Lung microvascular endothelial cell (primary cell): ENCODE results near the gene SPEF1. TPM values are rescaled to one million over a fixed set of nuclear protein-coding genes. Genes with fewer than 3 reads are reported as not detected.

ENCODE experiments used
- DNase-seq, 2 donors: peaks; one replicate each; pipeline versions ENCODE4 v3.0.0 to v3.0.0-alpha.2; 2010; ENCODE audit warnings: low read depth in 2 of 2
- total RNA-seq: library from RNA; depleted of rRNA; stranded (reverse); fragments of >200 nt; gene quantifications from 2 replicates; pipeline ENCODE4 v1.2.1, GENCODE V29; 2014

The SPEF1 gene
- total RNA-seq, 1 donor from 2014 or later = under 0.01 TPM

DNA sequence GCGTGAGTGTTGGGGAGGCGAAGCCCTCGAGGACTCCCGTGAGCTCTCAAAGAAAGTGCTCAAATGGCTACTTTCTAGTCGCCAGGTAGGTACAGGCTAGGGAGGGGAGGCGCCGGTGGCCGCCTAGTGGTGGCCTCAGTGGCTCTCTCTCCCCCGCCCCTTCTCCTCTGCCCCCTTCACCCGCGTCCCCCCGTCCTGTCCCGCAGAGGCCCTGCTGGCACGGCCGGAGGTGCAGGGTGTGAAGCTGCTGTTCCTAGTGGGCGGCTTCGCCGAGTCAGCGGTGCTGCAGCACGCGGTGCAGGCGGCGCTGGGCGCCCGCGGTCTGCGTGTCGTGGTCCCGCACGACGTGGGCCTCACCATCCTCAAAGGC is 30.0 kb downstream of the SPEF1 start:
- no peak for DNase-seq

DNA sequence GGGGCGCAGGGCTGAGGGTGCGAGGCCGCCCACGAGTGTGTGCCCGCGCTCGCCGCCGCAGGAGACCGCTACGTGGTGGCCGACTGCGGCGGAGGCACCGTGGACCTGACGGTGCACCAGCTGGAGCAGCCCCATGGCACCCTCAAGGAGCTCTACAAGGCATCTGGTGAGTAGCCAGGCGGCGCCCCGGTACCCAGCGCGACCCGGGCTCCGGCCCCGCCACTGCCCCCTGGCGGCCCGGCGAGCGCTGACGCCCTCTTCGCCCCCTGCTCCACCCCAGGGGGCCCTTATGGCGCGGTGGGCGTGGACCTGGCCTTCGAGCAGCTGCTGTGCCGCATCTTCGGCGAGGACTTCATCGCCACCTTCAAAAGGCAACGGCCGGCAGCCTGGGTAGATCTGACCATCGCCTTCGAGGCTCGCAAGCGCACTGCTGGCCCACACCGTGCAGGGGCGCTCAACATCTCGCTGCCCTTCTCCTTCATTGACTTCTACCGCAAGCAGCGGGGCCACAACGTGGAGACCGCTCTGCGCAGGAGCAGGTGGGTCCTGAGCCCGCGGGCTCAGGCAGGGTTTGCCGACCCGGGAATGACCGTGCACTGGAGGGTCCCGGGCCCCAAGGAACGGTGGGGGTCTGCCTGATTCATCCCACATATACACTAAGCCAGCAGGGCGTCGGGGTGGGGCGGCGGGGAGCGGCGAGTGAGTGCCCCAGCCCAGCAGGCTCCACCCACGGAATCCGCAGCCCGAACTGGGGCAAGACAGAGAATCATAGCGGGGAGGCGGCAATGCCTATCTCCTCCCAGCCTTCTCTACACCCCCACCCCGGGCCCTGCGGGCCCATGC is 31.3 kb downstream of the SPEF1 start:
- DNase-seq = no peak

DNA sequence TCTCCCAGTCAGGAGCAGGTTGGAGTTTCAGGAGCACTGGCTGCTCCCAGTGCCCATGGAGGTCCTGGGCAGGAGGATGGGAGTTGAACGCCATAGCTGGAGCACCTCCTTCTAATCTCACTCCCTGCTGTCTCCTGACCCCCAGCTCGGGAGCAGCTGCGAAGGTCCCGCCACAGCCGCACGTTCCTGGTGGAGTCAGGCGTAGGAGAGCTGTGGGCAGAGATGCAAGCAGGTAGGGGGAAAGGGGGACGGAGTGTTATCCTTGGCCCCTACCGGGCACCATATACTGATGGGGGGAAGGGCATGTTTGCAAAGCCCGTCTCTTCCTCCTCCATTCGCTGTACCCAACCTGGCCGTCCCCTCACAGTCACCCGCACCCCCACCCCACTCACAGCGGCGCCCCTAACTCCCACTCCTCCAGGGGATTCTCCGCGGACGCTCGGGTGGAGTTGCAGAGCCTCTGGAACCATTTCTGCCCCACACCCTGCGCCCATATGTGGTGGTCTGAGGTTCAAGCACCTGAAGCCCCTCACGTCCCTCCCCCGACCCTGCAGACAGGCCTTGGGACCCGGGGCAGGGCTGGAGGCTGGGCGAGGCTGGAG is 32.1 kb downstream of the SPEF1 start:
- no peak for DNase-seq

DNA sequence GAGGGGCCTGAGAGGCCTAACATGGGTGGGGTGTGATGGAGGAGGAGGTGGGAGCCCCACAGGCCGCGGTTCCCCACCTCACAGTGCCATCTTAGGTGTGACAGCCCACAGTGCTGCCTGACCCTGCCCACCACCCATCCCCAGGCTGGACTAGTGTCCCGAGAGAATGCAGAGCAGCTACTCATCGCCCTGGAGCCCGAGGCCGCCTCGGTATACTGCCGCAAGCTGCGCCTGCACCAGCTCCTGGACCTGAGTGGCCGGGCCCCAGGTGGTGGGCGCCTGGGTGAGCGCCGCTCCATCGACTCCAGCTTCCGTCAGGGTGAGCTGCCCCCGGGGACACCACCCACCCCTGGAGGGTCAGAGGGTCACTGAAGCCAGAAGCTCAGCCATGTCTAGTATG is 33.2 kb downstream of the SPEF1 start:
- DNase-seq = no peak

DNA sequence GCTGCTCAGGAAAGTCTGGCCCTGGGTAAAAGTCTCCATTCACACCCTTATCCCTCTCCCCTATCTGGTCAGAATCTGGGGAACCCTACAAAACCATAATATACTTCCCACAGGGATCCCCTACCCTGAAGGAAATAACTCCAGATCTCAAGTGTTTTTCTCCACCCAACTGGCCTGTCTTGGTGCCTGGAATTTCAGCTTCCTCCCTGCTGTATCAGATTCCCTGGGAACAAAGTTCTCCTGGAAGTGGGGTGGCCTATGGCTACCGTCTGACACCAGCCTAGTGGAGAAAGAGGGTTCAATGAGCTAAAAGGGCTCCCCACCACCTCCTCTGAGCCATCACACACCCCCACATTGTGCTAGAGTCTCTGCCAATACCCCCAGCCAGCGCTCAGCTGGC is 33.8 kb downstream of the SPEF1 start:
- no peak for DNase-seq

DNA sequence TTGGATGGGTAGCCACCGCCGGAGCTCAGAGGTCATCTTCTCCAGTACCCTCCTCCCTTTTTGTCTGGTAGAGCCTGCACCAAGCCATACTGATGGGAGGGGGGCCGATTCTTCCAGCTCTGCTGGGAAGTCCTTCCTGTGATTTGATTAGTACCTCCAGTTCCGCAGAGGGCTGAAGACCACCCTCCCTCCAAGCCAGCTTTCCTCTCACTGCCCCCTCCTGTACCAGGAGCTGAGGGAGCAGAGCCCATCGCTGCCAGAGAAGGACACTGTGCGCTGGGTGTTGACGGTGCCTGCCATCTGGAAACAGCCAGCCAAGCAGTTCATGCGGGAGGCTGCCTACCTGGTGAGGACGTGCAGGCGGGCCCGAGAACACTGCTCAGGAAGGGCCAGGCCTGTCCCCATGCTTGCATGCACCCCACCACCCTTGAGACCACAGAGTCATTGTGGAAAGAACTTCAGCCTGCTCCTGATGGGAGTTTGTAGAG is 35.5 kb downstream of the SPEF1 start:
- no peak for DNase-seq

DNA sequence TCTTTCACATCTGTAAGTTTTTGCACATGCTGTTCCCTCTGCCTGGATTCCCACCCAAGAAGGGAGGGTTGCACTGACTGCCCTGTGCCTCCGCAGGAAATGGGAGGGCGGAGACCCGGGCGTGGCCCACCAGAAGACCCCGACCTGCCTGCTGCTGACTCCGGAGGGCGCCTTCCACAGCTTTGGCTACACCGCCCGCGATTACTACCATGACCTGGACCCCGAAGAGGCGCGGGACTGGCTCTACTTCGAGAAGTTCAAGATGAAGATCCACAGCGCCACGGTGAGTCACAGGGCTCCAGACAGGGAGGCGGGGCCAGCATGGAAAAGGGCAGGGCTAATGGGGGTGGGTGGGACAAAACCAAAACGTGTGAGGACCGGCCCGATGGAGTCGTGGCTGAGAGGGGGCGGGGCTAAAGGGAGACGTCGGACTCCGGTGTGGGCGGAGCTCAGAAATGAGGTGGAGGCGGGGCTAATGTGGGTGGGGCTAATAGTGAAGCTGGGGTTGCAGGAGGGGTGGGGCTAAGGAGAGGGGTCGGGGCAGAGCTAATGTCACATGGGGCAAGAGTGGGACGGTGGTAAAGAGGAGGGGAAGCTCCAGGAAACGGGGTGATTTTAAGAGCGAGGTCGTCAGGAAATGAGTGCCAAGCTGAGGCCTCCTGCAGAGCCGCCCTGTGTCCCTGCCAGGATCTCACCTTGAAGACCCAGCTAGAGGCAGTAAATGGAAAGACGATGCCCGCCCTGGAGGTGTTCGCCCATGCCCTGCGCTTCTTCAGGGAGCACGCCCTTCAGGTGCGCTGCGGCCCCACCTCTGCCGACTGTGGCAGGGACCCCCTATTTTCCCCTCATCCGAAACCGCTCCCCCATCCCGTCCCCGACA is 36.2 kb downstream of the SPEF1 start:
- peak in 1 of 2 donors; percentile 85 for DNase-seq

DNA sequence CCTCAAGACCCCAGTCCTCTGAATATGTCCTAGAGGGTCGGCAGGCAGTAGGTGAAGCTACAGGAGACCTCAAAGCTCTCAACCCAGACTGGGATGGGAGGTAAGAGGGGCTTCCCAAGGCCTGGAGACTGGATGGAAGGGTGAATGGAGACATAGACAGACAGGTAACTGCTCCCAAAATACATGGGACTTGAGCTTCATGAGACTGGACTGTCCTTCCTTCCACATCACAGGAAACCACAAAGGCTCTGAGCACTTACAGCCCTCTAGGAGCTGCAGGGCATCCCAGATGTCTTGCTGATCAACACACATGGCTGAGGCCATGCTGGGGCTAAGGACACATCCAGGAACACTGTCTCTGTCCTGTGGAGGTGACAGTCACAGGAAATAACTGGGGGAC is 37.2 kb downstream of the SPEF1 start:
- no peak for DNase-seq

DNA sequence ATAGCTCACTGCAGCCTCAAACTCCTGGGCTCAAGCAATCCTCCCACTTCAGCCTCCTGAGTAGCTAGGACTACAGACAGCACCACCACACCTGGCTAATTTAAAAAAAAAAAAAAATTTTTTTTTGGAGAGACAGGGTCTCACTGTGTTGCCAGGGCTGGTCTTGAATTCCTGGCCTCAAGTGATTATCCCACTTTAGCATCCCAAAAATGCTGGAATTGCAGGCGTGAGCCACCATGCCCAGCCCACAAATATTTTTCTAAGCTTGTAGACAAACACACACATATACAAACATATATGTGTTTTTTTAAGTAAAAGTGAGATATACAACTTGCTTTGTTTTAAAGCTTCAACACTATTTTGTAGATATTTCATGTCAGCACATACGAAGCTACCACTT is 38.0 kb downstream of the SPEF1 start:
- no peak for DNase-seq

DNA sequence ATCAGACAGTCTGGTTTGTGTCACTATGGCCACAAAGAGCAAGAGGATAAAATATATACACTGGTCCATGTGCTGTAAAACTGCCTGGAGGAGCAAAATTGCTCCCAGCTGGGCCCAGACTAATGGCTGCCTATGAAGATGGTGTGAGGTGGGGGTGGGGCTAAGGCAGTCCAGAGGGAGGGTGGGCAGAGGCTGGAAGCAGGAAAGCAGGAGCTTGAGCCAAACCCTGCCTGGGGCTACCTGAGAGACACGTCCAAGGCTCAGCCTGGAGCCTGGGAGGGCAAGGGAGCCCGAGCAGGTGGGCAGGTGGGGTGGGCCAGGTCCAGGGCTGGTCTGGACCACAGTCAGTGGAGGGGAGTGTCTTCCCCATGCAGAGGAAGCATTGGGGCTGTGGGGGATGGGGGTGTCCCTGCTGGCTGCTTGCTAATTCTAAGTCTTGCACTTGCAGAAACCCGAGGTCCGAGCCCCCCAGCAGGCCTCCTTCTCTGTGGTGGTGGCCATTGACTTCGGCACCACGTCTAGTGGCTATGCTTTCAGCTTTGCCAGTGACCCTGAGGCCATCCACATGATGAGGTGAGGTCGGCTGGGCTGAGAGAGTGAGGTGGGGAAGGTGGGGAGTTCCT is 39.3 kb downstream of the SPEF1 start:
- DNase-seq = no peak

DNA sequence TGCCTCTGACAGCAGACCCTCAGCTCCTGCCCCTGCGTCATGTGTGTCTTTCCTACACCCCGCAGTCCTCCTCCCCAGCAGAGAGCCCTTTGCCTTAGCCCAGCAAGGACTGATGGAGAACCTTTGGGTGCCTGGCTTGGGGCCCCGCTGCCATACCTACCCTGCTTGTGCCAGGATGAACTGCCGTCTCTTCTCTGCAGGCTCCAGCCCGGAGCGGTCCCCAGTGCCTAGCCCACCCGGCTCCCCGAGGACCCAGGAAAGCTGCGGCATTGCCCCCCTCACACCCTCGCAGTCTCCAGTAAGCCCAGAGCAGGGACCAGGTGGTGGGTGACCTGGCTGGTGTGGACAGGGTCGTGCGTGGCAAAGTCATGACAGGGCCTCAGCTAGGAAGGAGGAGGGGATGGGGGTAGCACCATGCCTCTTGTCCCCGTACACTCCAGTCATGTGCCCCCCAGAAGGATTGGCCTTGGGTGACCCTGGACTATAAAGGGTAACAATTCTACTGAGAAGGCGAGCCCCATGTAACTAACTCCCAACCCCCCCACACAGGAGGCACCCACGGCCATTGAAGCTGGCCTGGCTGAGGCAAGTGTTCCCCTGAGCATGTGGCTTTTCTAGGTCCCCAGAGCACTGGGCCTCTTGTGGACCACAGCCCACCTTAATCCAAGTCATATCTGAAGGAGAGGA is 40.5 kb downstream of the SPEF1 start:
- no peak for DNase-seq

DNA sequence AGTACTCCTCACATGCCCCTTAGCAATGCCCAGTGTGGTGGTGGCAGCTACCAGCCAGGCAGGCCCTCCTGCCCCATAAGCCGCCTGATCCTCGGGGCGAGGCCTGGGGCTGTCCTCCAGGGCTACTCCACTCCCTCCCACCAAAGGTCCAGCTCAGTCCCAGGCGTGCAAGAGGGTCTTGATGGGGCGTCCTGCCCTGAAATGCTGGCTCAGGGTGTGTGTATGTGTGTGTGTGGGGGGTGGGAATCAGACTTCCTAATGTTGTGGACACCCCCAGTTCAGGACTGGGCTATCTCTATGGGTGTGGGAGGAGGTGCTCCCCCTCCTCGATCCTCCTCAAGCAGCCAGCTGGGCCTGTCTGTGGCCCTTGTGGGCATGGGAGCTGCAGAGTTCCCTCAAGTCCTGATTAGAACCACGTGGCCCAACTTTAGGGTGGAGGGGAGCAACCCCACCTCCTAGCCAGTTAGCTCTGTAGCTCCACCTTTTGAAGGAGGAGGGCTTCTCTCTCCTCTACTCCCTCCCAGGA is 41.3 kb downstream of the SPEF1 start:
- no peak for DNase-seq

DNA sequence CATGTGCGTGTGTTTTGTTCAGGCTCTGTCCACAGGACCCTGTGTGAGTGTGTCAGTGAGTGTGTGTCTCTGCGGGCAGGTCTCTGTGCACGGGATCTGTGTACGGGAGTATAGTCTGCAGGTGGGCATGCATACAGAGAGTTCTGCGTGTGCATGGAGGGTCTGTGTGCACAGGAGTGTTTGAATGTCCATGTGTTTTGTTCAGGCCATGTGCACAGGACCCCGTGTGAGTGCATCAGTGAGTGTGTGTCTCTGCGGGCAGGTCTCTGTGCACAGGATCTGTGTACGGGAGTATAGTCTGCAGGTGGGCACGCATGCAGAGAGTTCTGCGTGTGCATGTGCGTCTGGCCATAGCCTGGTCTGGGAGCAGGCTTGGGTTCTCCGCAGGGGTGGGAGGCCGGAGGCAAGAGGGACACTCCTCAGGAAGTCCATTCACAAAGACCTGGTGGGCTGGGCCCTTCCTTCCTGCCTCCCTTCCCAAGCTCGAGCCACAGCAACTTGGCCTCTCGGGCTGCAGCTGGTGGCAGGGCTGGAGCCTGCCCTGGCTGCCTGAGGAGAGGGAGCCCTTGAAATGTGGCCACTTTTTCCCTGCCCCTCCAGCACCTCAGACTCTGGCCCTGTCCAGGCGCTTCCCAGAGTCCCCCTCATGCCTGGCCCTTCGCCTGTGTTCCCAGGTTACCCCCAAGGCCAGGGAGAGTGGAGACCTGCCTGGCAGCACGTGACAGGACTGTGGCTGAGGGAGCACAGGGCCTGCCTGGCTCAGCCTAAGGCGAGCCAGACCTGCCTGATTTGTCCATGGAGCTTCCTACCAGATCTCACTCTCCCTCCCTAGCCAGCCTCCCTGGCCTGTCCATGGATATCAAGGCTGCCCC is 42.0 kb downstream of the SPEF1 start:
- peak; percentile 55 to 78 for DNase-seq

DNA sequence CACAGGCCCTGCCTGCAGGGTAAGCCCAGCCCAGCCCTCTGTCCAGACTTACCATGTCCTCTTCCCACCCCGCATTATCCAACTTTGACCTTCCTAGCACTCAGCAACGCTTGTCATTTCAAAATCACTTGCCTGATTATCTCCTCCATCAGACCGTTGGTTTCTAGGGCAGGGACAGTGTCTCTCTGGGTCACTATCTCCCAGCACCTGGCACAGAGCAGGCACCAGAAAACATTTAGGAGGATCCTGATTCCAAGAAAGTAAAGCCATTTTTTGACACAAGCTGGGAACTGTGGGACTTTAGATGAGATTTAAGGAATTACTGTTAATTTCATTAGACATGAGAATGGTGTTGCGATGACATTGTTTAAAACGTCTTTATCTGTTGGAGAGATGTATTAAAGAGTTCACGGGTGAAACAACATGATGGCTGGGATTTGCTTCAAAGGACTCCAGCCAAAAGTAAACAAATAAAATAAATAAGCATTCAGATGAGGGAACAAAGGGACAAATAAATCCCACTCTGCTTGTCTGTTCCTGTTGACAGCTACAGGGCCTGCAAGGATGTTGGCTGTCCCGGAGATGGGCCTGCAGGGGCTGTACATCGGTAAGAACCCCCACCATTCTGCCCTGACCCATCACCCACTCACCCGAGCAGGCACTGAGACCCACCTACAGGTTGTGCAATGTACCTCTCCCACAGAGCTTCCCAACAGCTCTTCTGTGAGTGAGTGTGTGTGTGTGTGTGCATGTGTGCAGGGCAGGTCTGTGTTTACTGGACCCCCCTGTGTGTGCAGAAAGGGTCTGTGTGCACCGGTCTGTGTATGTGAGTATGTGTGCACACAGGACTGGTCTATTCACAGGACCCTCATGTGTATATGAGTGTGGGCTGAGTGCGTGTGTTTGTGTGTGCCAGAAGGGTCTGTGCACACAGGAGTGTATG is 42.9 kb downstream of the SPEF1 start:
- no peak for DNase-seq

DNA sequence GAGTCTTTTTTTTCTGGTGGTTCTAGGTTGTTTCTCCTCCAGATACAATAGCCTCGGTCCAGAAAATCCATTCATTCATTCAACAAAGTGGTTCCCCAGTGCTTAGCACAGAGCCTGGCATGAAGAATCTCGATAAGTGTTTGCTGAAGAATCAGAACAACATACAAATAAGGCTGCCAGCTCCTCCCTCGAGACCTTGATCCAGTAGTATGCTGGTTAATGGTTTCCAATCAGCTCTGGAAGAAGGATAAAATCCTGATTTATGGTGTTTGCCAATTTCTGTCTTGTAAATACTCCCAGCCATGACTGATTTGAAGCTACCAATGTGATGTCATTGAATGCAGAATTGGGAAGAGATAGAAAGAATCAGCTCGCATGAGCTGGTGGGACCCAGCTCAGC is 45.5 kb downstream of the SPEF1 start:
- DNase-seq = no peak

DNA sequence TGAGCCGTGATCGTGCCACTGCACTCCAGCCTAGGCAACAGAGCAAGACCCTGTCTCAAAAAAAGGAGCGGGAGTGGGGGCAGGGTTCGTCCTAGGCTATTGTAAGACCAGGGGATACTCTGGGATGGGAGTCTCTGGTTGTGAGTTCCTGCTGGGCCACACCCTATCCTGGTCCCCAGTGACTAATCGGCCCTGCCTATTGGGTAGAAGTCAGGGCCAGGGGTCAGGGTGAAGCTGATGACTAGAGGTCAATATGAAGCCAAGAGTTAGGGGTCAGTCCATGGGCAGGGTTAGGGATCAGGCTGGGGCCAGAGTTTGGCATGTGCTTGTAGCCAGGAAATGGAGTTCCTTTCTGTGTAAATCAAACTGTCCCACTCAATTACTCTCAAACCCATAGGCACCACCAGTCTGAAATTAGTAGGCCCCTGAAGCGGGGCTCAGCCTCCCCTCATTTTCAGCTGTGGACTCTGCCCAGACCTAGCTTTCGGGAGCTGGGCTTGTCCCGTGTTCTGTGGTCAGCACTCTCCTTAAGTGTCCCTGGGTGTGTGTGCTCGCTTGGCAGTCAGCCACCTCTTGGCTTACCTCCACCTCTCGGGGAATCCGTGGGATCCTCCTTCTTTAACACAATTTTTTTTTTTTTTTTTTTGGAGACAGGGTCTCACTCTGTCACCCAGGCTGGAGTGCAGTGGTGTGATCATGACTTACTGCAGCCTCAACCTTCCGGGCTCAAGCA is 47.0 kb downstream of the SPEF1 start:
- DNase-seq = peak in 1 of 2 donors; percentile 26

DNA sequence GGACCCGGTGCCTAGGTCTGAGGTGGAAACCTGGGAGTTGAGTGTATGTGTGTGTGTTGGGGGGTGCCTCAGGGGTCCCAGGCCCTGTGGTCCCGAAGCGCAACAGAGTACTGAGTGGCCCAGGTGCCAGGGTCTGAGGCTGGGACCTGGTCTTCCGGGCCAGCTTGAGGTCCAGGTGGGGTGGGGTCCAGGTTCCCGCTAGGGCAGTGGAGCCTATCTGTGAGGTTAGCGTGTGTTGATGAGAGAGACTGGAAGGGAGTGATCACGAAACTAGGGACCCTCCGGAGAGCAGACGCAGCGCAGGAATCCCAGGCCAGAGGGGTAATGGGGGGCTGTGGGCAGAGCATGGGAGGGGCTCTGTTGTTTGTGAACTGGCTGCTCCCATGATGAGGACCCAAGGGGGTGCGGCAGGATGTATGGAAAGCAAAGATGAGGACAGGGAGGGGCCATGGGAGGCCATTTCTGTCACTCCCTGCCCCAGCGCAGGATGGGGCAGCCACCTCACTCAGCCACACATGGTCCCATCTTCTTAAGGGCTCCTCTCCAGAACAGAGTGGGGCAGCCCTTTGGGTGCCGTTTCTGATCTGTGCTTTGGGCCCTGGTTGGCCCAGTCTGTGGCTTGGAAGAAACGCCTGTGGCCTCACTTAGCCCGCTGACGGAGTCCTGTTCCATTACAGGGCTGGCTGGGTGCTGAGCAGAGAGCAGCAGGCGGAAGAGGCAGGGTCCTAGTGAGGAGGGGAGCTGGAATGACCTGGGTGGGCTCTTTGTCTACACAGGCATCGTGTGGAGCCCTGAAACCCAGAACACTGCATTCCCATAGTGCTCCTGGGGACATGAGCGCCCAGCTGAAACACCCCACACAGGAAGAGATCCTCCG is 47.9 kb downstream of the SPEF1 start:
- DNase-seq = no peak
